Measurements from ENCODE around the gene PIGP. TPM values are rescaled to one million over a fixed set of nuclear protein-coding genes. Genes with fewer than 3 reads are reported as not detected.
A peak's percentile ranks its signal among the peaks of the same experiment; 100 is the strongest.

The PIGP gene
- total and polyA plus RNA-seq, 10 of the 15 experiments (the other 5 are each of a cell fraction or from before 2014, with no cell fraction given): 17.0 to 65.0 (median 29.5) TPM

- TF ChIP-seq ESRRA (IDR thresholded peaks at IDR 0.05; ENCODE audit: low read length) (no peak), TCF3 (IDR thresholded peaks at IDR 0.05; ENCODE audit: borderline replicate concordance, insufficient read depth, low read depth, low read length) (peak; percentile 57; the same call in 1 of the 2 replicates), NFXL1 (IDR thresholded peaks at IDR 0.05; ENCODE audit: borderline replicate concordance) (no peak), FOS (IDR thresholded peaks at IDR 0.05; ENCODE audit: borderline replicate concordance, extremely low read depth, insufficient read length) (no peak), IRF5 (IDR thresholded peaks at IDR 0.05; ENCODE audit: borderline replicate concordance) (no peak), PAX8 (IDR thresholded peaks at IDR 0.05) (no peak), STAT1 (conservative IDR thresholded peaks at IDR 0.05) (peak; percentile 17; the same call in 1 of the 2 replicates), GATAD2B (conservative IDR thresholded peaks at IDR 0.05; ENCODE audit: low read depth) (peak; percentile 93), ZNF24 (IDR thresholded peaks at IDR 0.05) (no peak), PBX3 (IDR thresholded peaks at IDR 0.05; ENCODE audit: insufficient replicate concordance, low read depth, low read length) (no peak), E4F1 (IDR thresholded peaks at IDR 0.05; ENCODE audit: borderline replicate concordance, partially characterized antibody) (no peak), SIX5 (IDR thresholded peaks at IDR 0.05; ENCODE audit: low read depth, low read length, severe bottlenecking) (no peak), ETV6 (conservative IDR thresholded peaks at IDR 0.05 in 1 of 2, IDR thresholded peaks at IDR 0.05 in 1 of 2; ENCODE audit: borderline replicate concordance in 1 of 2, low read depth in 1 of 2) (no peak), CTCF (IDR thresholded peaks at IDR 0.05 in 2 of 3, conservative IDR thresholded peaks at IDR 0.05 in 1 of 3; ENCODE audit: control insufficient read depth in 2 of 3, extremely low read depth in 1 of 3, insufficient read depth in 1 of 3, low read depth in 3 of 3, low read length in 3 of 3) (peak in 2 of 3 experiments; percentile 20 to 21; a peak in 3 of 6 replicates), ZNF687 (IDR thresholded peaks at IDR 0.05) (peak; percentile 48; the same call in 1 of the 2 replicates)
- TF ChIP-seq, protein P1, sequence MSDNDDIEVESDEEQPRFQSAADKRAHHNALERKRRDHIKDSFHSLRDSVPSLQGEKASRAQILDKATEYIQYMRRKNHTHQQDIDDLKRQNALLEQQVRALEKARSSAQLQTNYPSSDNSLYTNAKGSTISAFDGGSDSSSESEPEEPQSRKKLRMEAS (IDR thresholded peaks at IDR 0.05; ENCODE audit: low read depth, low read length): peak; percentile 27; the same call in 1 of the 2 replicates
These were observed 736 bp upstream of the PIGP start (continued) for GRCh38 chr21:37073417-37074196.
